K562 (cell line): Measurements from ENCODE around the gene QPCT. TPM values are rescaled to one million over a fixed set of nuclear protein-coding genes. Genes with fewer than 3 reads are reported as not detected.

Source experiments
- ATAC-seq: fragments of 200-7000 bp; cut with Tn5 transposase; 3 replicates; pipeline ENCODE4 v1.9.1; 2020; ENCODE audit warnings: moderate library complexity
- BruUV-seq: library from RNA; stranded (reverse); fragments of 400-500 nt; replicated peaks from 2 replicates; lab custom pipeline; 2021; lab: Mats Ljungman, UMichigan
- CTCF ChIA-PET: fragments of 300-600 bp; formaldehyde crosslinking; extraction: SDS; loops from one replicate; lab custom pipeline; 2021; ENCODE audit warnings: low intra/inter-chr PET ratio; lab: Yijun Ruan, JAX
- POLR2A ChIA-PET: fragments of 300-600, 350-650 bp; sonication (Branson Sonifier 250); formaldehyde crosslinking; extraction: SDS; loops from one replicate; lab custom pipeline; 2021; ENCODE audit warnings: antibody characterized with exemption, inconsistent platforms; lab: Yijun Ruan, JAX
- DNase-seq, 4 experiments: peaks; one replicate each; pipeline versions ENCODE4 v3.0.0 to v3.0.0-alpha.2; 2011 to 2018; ENCODE audit warnings: low spot score in 3 of 4, mixed read lengths in 3 of 4; ENCODE audit errors: extremely low read depth in 1 of 4
- FAIRE-seq: peaks from 2 replicates; lab custom pipeline; 2011; peaks lifted over from hg19 to GRCh38; lab: Jason Lieb, UNC
- H2AFZ ChIP-seq: 2 replicates; pipeline ENCODE4 v1.6.0; 2011; ENCODE audit warnings: low read depth, low read length, control low read depth, inconsistent platforms
- H3K27ac ChIP-seq: fragments of 200-600 bp; 3 replicates; pipeline ENCODE4 v1.8.0; 2011; ENCODE audit warnings: low read depth, mild to moderate bottlenecking, control low read depth, inconsistent platforms, low read length, moderate library complexity, mixed read lengths; ENCODE audit errors: extremely low read depth
- H3K27me3 ChIP-seq, 2 experiments: fragments of 300-600 bp in 1 of 2; 2 replicates in 1 of 2; 3 replicates in 1 of 2; pipeline versions ENCODE4 v1.6.0 to v1.8.0; 2011; ENCODE audit warnings: inconsistent platforms in 2 of 2, low read length in 2 of 2, mild to moderate bottlenecking in 1 of 2, mixed read lengths in 1 of 2, moderate library complexity in 1 of 2; ENCODE audit not compliant: control insufficient read depth in 2 of 2, insufficient read depth in 2 of 2
- H3K36me3 ChIP-seq: fragments of 300-600 bp; 3 replicates; pipeline ENCODE4 v1.8.0; 2011; ENCODE audit warnings: mild to moderate bottlenecking, low read length, inconsistent platforms; ENCODE audit not compliant: control insufficient read depth, insufficient read depth
- H3K4me1 ChIP-seq, 2 experiments: fragments of 200-600 bp in 1 of 2; replicated peaks in 1 of 2; 2 replicates in 1 of 2; 3 replicates in 1 of 2; pipeline versions ENCODE4 v1.5.1 to v1.8.0; 2011; ENCODE audit warnings: inconsistent platforms in 2 of 2, low read length in 2 of 2, mild to moderate bottlenecking in 1 of 2, mixed read lengths in 1 of 2, moderate library complexity in 1 of 2; ENCODE audit not compliant: control insufficient read depth in 2 of 2, insufficient read depth in 2 of 2
- H3K4me2 ChIP-seq: 2 replicates; pipeline ENCODE4 v1.6.1; 2011; ENCODE audit warnings: low read length, control low read depth, inconsistent platforms, mixed read lengths; ENCODE audit not compliant: insufficient read depth
- H3K4me3 ChIP-seq: fragments of 200-600 bp; sonication (generic), shearing (Covaris generic); 2 replicates; pipeline ENCODE4 v1.5.1; 2016; ENCODE audit warnings: control low read depth, inconsistent platforms
- H3K79me2 ChIP-seq: fragments of 200-600 bp; 3 replicates; pipeline ENCODE4 v1.8.0; 2011; ENCODE audit warnings: low read length, inconsistent platforms; ENCODE audit not compliant: control insufficient read depth, insufficient read depth
- H3K9ac ChIP-seq, 2 experiments: 2 replicates each; pipeline versions ENCODE4 v1.6.0 to v1.6.1; 2011; ENCODE audit warnings: low read depth in 2 of 2, low read length in 2 of 2, control low read depth in 1 of 2, inconsistent platforms in 1 of 2, mild to moderate bottlenecking in 1 of 2, mixed read lengths in 1 of 2; ENCODE audit not compliant: insufficient read depth in 1 of 2
- H3K9me1 ChIP-seq: one replicate; pipeline ENCODE4 v1.6.0; 2011; ENCODE audit warnings: inconsistent platforms, mild to moderate bottlenecking, low read length, moderate library complexity; ENCODE audit not compliant: control insufficient read depth, insufficient read depth
- H3K9me3 ChIP-seq: replicated peaks from 2 replicates; pipeline ENCODE4 v1.5.1; 2011; ENCODE audit warnings: low read depth, low read length, inconsistent platforms; ENCODE audit not compliant: control insufficient read depth, insufficient read depth
- H4K20me1 ChIP-seq: replicated peaks from 2 replicates; pipeline ENCODE4 v1.6.1; 2011; ENCODE audit warnings: low read length, inconsistent platforms, mixed read lengths; ENCODE audit not compliant: control insufficient read depth, insufficient read depth
- CREB3L1 ChIP-seq: fragments of 450-650 bp; IDR thresholded peaks from 2 replicates; pipeline ENCODE4 v1.6.1; 2014; ENCODE audit warnings: low read depth, mild to moderate bottlenecking, moderate library complexity, borderline replicate concordance
- DPF2 ChIP-seq: fragments of 450-650 bp; IDR thresholded peaks from 2 replicates; pipeline ENCODE4 v1.6.1; 2016
- HOMEZ ChIP-seq: fragments of 250-450 bp; sonication (Bioruptor Pico); IDR thresholded peaks from 2 replicates; pipeline ENCODE4 v1.4.0; 2020; ENCODE audit warnings: mild to moderate bottlenecking, moderate library complexity
- PML ChIP-seq: IDR thresholded peaks from 2 replicates; pipeline ENCODE4 v1.6.1; 2012; ENCODE audit warnings: low read length, inconsistent platforms
- RAD21 ChIP-seq, 2 experiments: fragments of 250-450 bp in 1 of 2; fragments of 450-650 bp in 1 of 2; sonication (Bioruptor Pico) in 1 of 2; formaldehyde crosslinking in 1 of 2; IDR thresholded peaks in 1 of 2; conservative IDR thresholded peaks in 1 of 2; 2 replicates each; pipeline versions ENCODE4 v1.4.0 to v1.8.0; 2020 to 2022; ENCODE audit warnings: mild to moderate bottlenecking in 2 of 2, moderate library complexity in 1 of 2
- ZFP91 ChIP-seq: sonication (generic); formaldehyde crosslinking; IDR thresholded peaks from 2 replicates; pipeline ENCODE4 v1.8.0; 2022; ENCODE audit warnings: mild to moderate bottlenecking, missing genetic modification reagents
- ZNF174 ChIP-seq: fragments of 250-450 bp; sonication (Bioruptor Pico); IDR thresholded peaks from 2 replicates; pipeline ENCODE4 v1.4.0; 2020; ENCODE audit warnings: mild to moderate bottlenecking
- ZNF232 ChIP-seq: sonication (generic); formaldehyde crosslinking; IDR thresholded peaks from 2 replicates; pipeline ENCODE4 v1.8.0; 2022; ENCODE audit warnings: mild to moderate bottlenecking, missing genetic modification reagents
- whole genome bisulfite sequencing: fragments of 100-300 bp; shearing (Covaris generic); methylation state at CpG from one replicate; pipeline ENCODE4 v1.1.6; 2016; ENCODE audit warnings: low coverage, mixed read lengths; ENCODE audit not compliant: insufficient coverage; ENCODE audit errors: missing lambda C conversion rate; 5-methylcytosine and 5-hydroxymethylcytosine counted together
- in situ Hi-C: fragments of 300-500 bp; cut with MboI; formaldehyde crosslinking; loops from 4 replicates; pipeline ENCODE4 v1.15.0; 2018; ENCODE audit warnings: inconsistent platforms, mixed read lengths
- intact Hi-C: fragments of 100-400 bp; cut with micrococcal nuclease; formaldehyde crosslinking; loops from 2 replicates; pipeline ENCODE4 v1.14.2; 2022
- polyA plus RNA-seq, 8 experiments: library from polyadenylated mRNA; depleted of rRNA in 4 of 8; stranded (reverse) in 5 of 8; unstranded in 3 of 8; fragments of >200 nt; fragmentation: Nextera tagmentation in 2 of 8; fragmentation: Illumina TruSeq in 1 of 8; extraction: Ambion mirVana in 2 of 8; extraction: Trizol in 1 of 8; gene quantifications; 2 replicates each; pipeline versions ENCODE4 v1.2.1 to v1.2.3, GENCODE V29; 2011 to 2014; ENCODE audit warnings: inconsistent platforms in 1 of 8, missing spikeins in 1 of 8
- total RNA-seq, 7 experiments: library from RNA; depleted of rRNA in 6 of 7; stranded (reverse); fragments of >200 nt in 6 of 7; fragmentation: Illumina TruSeq in 2 of 7; extraction: Trizol in 2 of 7; gene quantifications; 2 replicates each; pipeline versions ENCODE4 v1.2.1 to v1.2.3, GENCODE V29; 2011 to 2021; ENCODE audit warnings: low replicate concordance in 1 of 7
- TF ChIP-seq, protein P1 (sequence below): IDR thresholded peaks from 2 replicates; pipeline ENCODE4 v1.6.1; 2016; ENCODE audit warnings: missing genetic modification characterization, missing compliant biosample characterization
- TF ChIP-seq, protein P2 (sequence below), 2 experiments: fragments of 450-650 bp; IDR thresholded peaks; 2 replicates each; pipeline ENCODE4 v1.6.1; 2016
- TF ChIP-seq, protein P3 (sequence below): fragments of 450-650 bp; IDR thresholded peaks from 2 replicates; pipeline ENCODE4 v1.6.1; 2016; ENCODE audit warnings: borderline replicate concordance

Gene QPCT
- total and polyA plus RNA-seq, 9 of the 15 experiments (the other 6 are each of a cell fraction or from before 2014, with no cell fraction given): 0.07 TPM; not detected in 8

DNA sequence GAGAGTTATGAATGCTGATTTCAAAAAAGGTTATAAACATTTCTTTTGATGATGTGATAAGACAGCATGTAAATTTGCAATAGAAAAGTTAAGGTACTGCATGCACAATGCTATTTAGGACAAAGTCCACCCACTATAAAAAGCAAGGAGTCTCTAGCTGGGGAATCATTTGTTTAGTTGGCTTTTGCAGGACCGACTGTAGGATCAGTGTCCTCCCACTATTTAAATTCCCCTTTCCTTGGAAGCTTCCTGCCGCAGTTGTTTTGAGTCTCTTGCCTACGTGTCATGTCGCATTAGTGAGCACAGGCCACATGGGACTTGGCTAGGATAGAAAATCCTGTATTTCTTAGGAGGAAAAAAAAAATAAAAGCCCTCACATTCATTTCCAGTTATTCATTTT, 13.1 kb downstream of the QPCT start (continued):
- TF ChIP-seq DPF2 (no peak), HOMEZ (CRISPR knock-in tag) (no peak), ZNF174 (CRISPR knock-in tag) (no peak), PML (no peak)
- TF ChIP-seq, protein P1, sequence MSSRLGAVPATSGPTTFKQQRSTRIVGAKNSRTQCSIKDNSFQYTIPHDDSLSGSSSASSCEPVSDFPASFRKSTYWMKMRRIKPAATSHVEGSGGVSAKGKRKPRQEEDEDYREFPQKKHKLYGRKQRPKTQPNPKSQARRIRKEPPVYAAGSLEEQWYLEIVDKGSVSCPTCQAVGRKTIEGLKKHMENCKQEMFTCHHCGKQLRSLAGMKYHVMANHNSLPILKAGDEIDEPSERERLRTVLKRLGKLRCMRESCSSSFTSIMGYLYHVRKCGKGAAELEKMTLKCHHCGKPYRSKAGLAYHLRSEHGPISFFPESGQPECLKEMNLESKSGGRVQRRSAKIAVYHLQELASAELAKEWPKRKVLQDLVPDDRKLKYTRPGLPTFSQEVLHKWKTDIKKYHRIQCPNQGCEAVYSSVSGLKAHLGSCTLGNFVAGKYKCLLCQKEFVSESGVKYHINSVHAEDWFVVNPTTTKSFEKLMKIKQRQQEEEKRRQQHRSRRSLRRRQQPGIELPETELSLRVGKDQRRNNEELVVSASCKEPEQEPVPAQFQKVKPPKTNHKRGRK (tag): no peak
- TF ChIP-seq, protein P2, sequence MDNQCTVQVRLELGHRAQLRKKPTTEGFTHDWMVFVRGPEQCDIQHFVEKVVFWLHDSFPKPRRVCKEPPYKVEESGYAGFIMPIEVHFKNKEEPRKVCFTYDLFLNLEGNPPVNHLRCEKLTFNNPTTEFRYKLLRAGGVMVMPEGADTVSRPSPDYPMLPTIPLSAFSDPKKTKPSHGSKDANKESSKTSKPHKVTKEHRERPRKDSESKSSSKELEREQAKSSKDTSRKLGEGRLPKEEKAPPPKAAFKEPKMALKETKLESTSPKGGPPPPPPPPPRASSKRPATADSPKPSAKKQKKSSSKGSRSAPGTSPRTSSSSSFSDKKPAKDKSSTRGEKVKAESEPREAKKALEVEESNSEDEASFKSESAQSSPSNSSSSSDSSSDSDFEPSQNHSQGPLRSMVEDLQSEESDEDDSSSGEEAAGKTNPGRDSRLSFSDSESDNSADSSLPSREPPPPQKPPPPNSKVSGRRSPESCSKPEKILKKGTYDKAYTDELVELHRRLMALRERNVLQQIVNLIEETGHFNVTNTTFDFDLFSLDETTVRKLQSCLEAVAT (IDR thresholded peaks at IDR 0.05): no peak
- TF ChIP-seq, all 486 proteins: peak for 0

DNA sequence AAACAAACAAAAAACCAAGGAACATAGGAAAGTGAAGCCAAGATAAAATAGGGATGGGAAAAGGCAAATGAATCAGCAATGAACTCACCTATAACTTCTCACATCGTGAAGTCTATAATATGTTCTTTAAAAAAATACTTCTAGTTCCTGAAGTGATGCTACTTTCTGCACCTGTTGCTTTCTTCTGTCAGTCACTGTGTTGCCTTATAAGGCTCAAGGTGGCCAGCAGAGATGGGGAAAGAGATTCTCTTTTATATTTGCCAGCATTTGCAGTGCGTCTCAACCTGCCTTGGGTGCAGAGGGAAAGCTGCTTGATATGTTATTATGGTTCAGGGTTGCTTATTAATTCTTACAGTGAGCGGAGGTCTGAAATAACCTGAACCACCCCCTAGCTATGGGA, 14.0 kb downstream of the QPCT start:
- intact Hi-C loops: no loop called here
- Histone ChIP-seq H3K79me2 (no peaks in the 10 kb centered on the region), H3K27me3 (peaks cover 15 to 30% of the 10 kb centered on the region in 2 experiments), H3K9me3 (no peaks in the 10 kb centered on the region), H3K4me1 (no peaks in the 10 kb centered on the region), H3K27ac (no peak overlapping the region), H3K9me1 (no peaks in the 10 kb centered on the region), H4K20me1 (no peaks in the 10 kb centered on the region), H3K9ac (no peak overlapping the region), H2AFZ (no peak overlapping the region), H3K36me3 (no peaks in the 10 kb centered on the region), H3K4me2 (no peak overlapping the region), H3K4me3 (no peak overlapping the region)
- 0% methylated on average over 3 of the region's 3 CpGs for WGBS
- DNase-seq (no peak), ATAC-seq (no peak), FAIRE-seq (no peak)
- ChIA-PET CTCF (no interaction called here), POLR2A (no interaction called here)
- BruUV-seq: no TSS peak
- in situ Hi-C loops: no loop called here
- TF ChIP-seq ZNF232 (CRISPR knock-in tag) (no peak), ZFP91 (CRISPR knock-in tag) (no peak), RAD21 (CRISPR knock-in tag; conservative IDR thresholded peaks at IDR 0.05 in 1 of 2, IDR thresholded peaks at IDR 0.05 in 1 of 2) (no peak), CREB3L1 (no peak)
- TF ChIP-seq, protein P3, sequence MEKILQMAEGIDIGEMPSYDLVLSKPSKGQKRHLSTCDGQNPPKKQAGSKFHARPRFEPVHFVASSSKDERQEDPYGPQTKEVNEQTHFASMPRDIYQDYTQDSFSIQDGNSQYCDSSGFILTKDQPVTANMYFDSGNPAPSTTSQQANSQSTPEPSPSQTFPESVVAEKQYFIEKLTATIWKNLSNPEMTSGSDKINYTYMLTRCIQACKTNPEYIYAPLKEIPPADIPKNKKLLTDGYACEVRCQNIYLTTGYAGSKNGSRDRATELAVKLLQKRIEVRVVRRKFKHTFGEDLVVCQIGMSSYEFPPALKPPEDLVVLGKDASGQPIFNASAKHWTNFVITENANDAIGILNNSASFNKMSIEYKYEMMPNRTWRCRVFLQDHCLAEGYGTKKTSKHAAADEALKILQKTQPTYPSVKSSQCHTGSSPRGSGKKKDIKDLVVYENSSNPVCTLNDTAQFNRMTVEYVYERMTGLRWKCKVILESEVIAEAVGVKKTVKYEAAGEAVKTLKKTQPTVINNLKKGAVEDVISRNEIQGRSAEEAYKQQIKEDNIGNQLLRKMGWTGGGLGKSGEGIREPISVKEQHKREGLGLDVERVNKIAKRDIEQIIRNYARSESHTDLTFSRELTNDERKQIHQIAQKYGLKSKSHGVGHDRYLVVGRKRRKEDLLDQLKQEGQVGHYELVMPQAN: no peak
